ENCODE data around the gene PTER.

The PTER gene

DNA sequence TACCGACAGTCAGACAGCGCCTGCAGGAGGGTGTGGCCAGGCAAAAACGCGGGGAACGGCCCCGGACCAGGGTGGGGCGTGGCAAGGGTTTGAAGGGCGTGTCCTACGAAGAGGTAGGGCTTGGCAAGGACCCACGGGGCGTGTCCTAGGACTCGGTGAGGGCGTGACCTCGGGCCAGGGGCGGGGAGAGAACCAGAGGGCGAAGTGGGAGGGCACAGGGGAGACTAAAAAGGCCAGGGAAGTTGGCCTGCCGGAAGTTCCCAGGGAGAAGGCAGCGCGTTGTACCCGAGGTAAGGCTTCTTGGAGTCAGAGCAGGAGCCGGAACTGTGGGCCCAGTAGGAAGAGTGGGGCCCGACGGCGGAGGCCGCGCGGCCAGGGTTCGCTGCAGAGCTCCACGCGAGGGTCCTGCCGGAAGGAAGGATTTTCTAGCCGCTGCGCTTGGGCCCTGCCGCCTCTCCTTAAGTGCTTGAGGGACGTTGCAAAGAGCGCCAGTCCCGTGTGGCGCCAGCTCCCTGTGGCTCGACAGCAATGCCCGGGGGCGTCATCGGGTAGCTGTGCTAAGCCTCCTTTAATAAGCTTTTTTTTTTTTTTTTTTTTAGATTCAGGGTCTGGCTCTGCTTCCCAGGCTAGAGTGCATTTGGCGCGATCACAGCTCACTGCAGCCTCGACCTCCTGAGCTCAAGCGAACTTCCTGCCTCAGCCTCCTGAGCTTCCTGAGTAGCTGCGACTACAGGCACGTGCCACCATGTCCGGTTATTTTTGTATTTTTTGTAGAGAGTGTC lies at the start of gene PTER:
Gene PTER (plus strand): TSS at position 253 of the 782 bp plus-strand sequence. CDS start 47,375 bp downstream, outside the sequence.
- DNase-seq = peak; percentile 91 to 99 (median 94)

DNA sequence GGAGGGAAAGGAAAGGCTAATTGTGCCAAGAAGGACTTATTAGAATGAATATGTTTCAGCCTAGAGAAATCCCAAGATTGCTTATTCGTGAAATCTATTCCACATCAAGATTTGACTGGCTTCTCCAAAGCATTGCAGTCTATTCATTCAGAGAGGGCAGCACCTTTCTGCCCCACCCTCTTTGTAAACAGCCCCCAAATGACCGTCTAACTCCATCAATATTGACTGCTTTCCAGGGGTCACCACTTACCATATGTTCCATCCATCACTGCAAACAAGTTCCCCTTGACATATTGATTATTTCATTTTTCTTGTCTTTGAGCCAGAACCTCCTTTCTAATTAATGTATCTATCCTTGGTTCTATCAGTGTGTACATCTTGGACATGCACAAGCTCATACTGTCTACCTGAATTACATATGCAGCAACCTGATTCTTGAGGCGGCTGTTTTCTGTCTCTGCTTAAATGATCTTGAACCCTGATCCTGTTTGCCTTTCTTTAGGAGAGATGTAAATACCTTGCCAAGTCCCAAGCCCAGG lies 44.2 kb upstream of the PTER start:
- DNase-seq = no peak

GRCh38 chr10:16393271-16393858 lies 43.4 kb upstream of the PTER start:
- no peak for DNase-seq

GRCh38 chr10:16401416-16401815 lies 35.4 kb upstream of the PTER start:
- DNase-seq = no peak

DNA sequence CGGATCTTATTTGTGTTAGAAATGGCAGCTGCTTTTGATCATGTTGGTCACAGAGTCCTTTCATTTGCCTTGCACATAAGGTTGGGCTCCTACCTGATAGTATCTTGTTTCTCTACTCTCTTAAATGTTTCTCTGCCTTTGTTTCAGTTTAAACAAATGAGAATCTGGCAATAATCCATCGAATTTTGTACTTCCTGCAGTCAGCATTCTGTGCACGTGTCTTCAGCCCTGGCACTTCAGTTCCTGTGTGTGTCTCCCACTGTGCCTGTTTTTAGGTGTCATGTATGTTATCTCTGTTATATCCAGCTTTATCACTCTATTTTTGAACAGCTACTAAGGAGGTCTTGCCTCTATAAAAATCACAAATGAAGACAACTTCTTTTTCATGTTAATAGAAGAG lies 28.4 kb upstream of the PTER start:
- DNase-seq = no peak

GRCh38 chr10:16417341-16417740 lies 19.5 kb upstream of the PTER start:
- no peak for DNase-seq

DNA sequence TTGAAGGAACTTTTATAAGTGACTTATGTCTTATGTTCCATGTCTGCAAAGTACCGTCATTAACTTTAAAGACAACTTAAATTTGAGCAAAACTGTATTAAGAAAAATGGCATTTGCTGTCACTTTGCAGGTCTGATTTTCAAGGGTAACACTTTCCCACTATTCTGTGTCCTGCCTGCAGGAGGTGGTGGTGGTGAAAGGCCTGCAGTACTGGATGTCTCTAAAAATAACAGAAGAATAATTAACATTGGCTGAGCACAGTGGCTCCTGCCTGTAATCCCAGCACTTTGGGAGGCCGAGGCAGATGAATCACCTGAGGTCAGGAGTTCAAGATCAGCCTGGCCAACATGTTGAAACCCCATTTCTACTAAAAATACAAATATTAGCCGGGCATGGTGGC lies 13.2 kb upstream of the PTER start:
- no peak for DNase-seq

- DNase-seq = no peak
These were observed 11.4 kb upstream of the PTER start for GRCh38 chr10:16425449-16425848.

- no peak for DNase-seq
These were observed 7.3 kb upstream of the PTER start for GRCh38 chr10:16429539-16429938.

- DNase-seq = no peak
These were observed 448 bp upstream of the PTER start for GRCh38 chr10:16436367-16436757.

GRCh38 chr10:16437540-16437894 lies 707 bp downstream of the PTER start:
- no peak for DNase-seq

GRCh38 chr10:16439295-16439694 lies 2.5 kb downstream of the PTER start:
- no peak for DNase-seq

GRCh38 chr10:16440396-16441133 lies 3.8 kb downstream of the PTER start:
- no peak for DNase-seq

GRCh38 chr10:16441173-16441840 lies 4.5 kb downstream of the PTER start:
- DNase-seq = no peak

- DNase-seq = no peak
These were observed 6.1 kb downstream of the PTER start for GRCh38 chr10:16442914-16443313.

- DNase-seq = no peak
These were observed 9.1 kb downstream of the PTER start for GRCh38 chr10:16445770-16446469.

DNA sequence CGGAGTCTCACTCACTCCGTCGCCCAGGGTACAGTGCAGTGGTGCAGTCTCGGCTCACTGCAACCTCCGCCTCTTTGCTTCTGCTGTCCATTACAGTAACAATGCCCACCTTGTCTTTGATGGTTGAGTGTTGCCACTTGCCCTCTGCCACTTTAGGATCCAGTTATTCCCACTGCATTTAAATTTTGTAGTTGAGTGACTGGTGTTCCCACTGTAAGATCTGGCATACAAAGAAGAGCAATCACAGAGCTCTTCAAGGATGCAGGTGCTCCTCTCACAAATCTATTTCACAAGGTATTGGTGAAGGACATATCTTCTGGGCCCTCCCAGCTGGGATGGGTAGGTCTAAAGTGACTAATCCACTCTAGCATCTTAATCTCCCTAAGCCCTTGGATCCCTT lies 12.6 kb downstream of the PTER start:
- no peak for DNase-seq

DNA sequence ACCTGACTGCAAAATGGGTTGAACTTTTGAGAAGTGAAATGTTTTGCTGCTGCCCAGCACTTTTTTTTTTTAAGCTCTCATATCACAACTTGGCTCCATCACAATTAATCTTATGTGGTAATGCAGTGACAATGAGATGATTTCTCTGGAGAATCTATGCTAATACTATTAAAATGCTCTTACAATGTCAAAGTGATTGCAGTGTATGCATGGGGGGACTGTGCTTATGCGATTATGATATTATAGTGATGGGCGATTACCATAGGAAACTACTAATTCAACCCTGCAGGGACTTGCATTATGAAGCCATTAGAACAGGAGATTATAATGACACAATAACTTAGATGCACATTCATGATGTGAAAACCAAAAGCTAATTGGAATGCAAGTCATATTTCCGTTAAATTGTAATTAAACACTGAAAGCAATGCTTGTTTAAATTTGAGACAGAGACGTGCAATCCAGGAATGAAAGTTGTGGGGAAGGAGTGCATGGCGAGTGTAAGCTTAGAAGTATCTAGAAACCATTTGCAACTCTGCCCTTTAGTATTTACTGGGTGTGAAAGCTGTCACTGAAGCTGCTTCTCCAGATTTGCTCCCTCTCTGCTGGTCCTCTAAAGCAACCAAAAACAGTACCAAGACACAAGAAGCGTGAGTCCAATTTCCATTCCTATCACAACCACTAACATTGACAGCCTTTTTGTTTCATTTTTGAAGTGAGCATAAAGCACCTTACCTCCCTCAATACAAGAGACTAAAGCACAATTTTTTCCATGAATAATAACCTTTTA lies 21.6 kb downstream of the PTER start:
- no peak for DNase-seq

- DNase-seq = no peak
These were observed 22.7 kb downstream of the PTER start for GRCh38 chr10:16459423-16459939.

GRCh38 chr10:16466001-16466400 lies 29.2 kb downstream of the PTER start:
- no peak for DNase-seq

GRCh38 chr10:16470747-16471146 lies 33.9 kb downstream of the PTER start:
- no peak for DNase-seq
